MV-4-11 (cell line): ENCODE results near the gene TARDBP.
"Not testable (repeated sequence)": the region's sequence is repeated elsewhere in the genome, so short reads cannot be mapped to it uniquely, and the experiment has no call there.

Source experiments
- DNase-seq: peaks from one replicate; lab custom pipeline; 2025; lab: John Stamatoyannopoulos, UW

The TARDBP gene

GRCh38 chr1:10992864-10993263 lies 19.6 kb upstream of the TARDBP start:
- no peak for DNase-seq

DNA sequence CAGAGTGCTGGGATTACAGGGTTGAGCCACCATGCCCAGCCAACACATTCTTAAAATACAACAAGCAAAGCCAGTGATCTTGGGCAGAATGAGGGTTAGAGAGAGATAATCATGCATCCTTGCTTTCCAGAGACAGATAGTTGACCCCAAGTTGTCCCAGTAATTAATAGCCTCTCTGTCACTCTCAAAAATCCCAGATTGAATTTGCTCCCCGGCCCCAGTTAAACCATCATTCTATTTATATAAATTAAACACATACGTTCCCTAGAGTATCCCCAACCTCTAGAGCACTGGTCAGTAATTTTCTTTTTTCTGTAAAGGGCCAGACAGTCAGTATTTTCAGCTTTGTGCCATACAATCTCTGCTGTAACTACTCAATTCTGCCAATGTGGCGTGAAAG lies 16.4 kb upstream of the TARDBP start:
- no peak for DNase-seq

DNA sequence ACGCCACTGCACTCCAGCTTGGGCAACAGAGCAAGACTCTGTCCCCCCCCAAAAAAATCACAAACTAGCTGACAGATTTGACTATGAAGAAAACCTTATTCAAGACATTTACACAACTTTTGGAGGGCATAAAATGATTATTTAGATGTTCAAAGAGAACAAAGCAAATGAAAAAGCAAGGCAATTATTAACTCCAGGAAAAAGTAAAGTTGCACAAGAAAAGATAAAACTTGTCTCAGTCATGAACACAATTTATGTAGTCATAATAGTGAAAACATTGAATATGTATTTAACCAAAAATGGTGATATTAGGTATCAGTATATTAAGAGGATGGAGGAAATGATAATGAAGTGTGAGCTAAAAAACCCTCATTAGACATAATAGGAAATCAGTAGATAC lies 11.9 kb upstream of the TARDBP start:
- no peak for DNase-seq

- peak; percentile 49 for DNase-seq
Observed at GRCh38 chr1:11013160-11013531, 692 bp downstream of the TARDBP start.

GRCh38 chr1:11019358-11019757 lies 6.9 kb downstream of the TARDBP start:
- not testable (repeated sequence) for DNase-seq

DNA sequence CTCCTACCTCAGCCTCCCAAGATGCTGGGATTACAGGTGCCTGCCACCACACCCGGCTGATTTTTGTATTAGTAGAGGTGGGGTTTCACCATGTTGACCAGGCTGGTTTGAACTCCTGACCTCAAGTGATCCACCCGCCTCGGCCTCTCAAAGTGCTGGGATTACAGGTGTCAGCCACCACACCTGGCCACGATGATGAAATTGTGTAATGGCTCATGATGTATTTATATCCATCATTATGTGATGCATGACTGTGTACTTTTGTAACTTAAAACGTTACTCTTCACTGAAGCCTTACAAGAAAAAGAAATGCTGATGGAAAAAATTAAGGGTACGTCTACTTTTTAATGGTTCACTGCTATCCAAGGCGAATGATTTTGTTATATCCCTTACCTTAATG lies 7.5 kb downstream of the TARDBP start:
- DNase-seq = no peak

DNA sequence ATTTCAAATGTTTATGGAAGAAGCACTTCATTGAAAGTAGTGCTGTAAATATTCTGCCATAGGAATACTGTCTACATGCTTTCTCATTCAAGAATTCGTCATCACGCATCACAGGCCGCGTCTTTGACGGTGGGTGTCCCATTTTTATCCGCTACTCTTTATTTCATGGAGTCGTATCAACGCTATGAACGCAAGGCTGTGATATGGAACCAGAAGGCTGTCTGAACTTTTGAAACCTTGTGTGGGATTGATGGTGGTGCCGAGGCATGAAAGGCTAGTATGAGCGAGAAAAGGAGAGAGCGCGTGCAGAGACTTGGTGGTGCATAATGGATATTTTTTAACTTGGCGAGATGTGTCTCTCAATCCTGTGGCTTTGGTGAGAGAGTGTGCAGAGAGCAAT lies 10.7 kb downstream of the TARDBP start:
- DNase-seq = no peak

DNA sequence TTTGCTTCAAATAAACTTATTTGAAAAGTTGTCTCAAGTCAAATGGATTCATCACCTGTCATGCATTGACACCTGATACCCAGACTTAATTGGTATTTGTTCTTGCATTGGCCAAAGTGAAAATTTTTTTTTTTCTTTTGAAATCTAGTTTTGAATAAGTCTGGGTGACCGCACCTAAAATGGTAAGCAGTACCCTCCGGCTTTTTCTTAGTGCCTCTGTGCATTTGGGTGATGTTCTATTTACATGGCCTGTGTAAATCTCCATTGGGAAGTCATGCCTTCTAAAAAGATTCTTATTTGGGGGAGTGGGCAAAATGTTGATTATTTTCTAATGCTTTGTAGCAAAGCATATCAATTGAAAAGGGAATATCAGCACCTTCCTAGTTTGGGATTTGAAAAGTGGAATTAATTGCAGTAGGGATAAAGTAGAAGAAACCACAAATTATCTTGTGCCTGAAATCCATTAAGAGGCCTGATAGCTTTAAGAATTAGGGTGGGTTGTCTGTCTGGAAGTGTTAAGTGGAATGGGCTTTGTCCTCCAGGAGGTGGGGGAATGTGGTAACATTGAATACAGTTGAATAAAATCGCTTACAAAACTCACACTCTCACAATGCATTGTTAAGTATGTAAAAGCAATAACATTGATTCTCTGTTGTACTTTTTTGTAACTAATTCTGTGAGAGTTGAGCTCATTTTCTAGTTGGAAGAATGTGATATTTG lies 11.9 kb downstream of the TARDBP start:
- no peak for DNase-seq

DNA sequence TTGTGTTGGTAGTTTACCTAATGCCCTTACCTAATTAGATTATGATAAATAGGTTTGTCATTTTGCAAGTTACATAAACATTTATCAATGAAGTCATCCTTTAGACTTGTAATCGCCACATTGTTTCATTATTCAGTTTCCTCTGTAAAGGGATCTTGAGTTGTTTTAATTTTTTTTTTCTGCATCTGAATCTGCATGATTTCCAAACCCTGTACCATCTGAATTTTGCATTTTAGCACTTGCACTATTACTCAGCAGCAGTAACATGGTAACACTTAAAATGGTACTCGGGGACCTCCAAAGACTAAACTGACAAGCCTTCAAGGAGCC lies 12.4 kb downstream of the TARDBP start:
- no peak for DNase-seq

DNA sequence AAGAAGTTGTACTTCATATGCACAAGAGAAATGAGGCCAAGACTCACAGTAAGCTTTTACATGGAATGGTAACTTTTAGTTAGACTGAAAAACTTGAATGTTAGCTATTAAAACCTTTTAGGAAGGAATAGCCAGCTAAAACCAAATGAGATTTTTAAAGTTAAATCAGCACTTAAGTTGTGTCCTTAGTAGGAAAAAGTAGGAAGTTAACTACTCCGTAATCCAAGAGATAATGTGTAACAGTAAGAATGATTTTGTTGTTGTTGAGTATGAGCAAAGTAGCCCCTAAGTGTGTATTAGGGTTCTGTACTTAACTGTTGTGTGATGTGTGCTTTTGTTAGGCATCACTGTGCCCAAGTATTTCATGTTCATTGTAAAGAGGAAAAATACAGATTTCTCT lies 13.2 kb downstream of the TARDBP start:
- DNase-seq = no peak

DNA sequence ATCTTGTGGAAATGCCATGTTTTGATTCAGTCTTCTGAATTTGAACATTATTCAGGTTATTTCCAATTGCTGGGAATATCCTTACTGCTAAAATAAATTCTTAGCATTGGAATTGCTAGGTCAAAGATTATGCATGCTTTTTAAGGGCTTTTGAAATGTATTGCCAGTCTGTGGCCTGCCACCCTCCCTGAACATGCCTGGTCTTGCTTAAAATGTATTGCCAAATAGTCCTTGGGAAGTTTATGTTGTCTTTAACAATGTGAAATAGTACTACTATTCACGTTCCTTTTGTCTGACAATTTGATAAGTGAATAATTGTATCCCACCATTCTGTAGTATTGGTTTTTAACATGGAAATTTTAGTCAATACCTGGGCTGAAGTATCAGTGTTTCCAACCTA lies 13.6 kb downstream of the TARDBP start:
- DNase-seq = no peak

DNA sequence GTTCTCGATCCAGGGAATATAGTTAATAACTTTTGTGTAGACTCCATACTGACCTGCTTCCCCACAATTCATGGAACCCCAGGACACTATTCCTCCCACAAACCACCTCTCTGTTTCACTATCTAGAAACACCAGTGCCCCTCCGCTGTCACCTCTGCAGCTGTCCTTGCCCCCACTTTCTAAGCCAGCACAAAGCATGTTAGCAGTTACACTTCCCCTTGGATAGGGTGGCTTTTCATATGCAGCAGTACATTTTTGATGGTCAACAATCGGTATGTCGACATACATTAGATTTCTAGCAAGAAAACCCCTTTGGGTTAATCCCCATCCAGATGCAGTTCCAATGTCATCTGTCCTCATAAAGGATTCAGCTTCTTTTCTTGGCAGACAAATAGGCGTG lies 14.4 kb downstream of the TARDBP start:
- peak; percentile 48 for DNase-seq

DNA sequence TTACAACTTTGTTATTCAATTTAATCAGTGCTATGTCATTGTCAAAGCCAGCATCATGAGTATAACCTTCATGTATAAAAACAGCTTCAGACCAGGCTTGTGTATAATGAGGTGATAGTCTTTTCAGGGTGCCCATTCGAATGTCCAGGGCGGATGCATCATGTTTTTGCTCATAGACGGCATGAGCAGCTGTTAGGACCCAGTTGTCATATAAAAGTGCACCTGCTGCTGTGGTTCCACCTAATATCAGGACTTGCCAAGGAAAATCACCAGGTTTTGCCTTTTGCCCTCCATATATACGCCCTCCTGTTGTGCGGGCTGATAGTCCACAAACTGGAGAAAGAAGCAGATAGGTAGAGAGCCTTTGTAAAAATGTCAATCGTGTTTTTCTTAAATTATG lies 14.9 kb downstream of the TARDBP start:
- no peak for DNase-seq

GRCh38 chr1:11028018-11028417 lies 15.6 kb downstream of the TARDBP start:
- DNase-seq = no peak

DNA sequence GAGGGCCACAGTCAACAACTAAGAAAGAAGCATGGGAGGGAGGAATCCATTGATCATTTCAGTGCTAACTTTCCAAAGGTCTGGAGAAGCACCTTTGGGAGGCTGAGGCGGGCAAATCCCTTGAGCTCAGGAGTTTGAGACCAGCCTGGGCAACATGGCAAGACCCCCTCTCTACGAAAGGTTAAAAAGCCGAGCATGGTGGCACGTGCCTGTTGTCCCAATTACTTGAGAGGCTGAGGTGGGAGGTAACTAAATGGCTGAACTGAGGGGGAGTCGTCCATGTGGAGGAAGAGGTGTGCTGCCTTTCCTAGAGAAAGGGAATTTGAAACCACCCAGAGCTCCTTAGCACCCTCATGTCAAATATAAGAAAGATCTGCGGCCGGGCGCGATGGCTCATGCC lies 18.4 kb downstream of the TARDBP start:
- DNase-seq = no peak

- no peak for DNase-seq
Observed at GRCh38 chr1:11031624-11032262, 19.3 kb downstream of the TARDBP start.

DNA sequence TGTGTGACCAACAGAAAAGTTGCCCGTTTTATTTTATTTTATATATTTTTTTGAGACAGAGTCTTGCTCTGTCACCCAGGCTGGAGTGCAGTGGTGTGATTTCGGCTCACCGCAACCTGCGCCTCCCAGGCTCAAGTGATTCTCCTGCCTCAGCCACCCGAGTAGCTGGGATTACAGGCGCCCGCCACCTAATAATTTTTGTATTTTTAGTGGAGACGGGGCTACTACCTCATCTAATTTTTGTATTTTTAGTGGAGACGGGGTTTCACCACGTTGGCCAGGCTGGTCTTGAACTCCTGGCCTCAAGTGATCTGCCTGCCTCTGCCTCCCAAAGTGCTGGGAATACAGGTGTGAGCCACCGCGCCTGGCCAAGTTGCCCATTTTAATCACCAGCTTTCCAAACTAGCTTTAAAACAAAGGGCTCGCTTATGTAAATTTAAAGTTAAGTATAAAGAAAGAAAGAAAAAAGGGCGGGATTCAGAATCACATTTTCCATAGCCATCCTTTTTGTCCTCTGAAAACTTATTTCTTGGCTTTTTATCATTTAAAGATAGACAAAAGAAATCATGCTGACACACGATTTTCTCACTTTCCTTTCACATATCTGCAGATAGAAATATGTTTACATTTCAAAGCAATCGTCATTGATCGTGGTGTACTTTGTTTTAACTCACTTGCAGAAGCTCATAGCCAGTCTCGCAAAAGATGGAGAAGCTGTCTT lies 24.7 kb downstream of the TARDBP start:
- not testable (repeated sequence) for DNase-seq

DNA sequence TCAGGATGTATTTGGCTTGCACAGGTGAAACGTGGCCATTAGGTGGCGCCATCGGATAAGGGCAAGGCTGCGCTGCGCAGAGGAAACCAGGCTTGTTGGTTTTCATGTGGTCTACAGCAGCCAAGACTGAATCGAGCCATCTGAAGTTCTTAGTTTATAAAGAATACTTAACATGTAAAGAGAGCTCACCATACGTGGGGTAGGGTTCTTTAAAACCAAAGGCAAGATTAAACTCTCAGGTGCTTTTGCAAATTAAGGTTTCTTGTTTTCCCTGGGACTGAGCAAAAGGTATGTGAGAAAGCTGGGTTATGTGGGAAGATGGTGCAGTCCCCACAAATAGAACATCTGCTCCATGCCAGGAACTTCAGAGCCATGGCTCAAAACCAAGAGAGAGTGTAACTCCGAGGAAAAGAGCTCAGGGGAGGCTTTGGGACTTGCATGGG lies 25.3 kb downstream of the TARDBP start:
- DNase-seq = peak; percentile 74

- DNase-seq = no peak
Observed at GRCh38 chr1:11039351-11040104, 27.1 kb downstream of the TARDBP start.

GRCh38 chr1:11040105-11040429 lies 27.6 kb downstream of the TARDBP start:
- DNase-seq = not testable (repeated sequence)

DNA sequence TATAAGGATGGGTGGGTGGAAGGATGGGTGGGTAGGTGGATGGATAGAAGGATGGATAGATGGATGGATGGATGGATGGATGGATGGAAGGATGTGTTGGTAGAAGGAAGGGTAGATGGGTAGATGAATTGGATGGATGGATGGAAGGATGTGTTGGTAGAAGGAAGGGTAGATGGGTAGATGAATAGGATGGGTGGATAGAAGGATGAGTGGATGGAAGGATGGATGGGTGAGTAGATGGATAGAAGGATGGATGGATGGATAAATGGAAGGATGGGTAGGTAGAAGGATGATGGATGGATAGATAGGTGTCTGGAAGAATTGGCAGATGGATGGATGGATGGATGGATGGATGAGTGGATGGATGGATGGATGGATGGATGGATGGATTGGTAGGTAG lies 28.6 kb downstream of the TARDBP start:
- no peak for DNase-seq

- DNase-seq = no peak
Observed at GRCh38 chr1:11042065-11042464, 29.6 kb downstream of the TARDBP start.
